ENCODE measurements around the gene THSD7A.

The THSD7A gene

GRCh38 chr7:11552676-11553296, 279.2 kb downstream of the THSD7A start:
- no peak overlapping the region for H4K12ac ChIP-seq (ENCODE audit: low read depth, low read length)
- H3K14ac ChIP-seq (ENCODE audit: low read length): no peak overlapping the region
- H4K8ac ChIP-seq (ENCODE audit: low read depth, low read length): no peak overlapping the region

GRCh38 chr7:11551470-11551869, 280.5 kb downstream of the THSD7A start:
- Histone ChIP-seq H3K4ac (ENCODE audit: low read depth, low read length) (no peak overlapping the region), H3K4me2 (ENCODE audit: low read length) (no peak overlapping the region)

More at GRCh38 chr7:11552676-11553296, 279.2 kb downstream of the THSD7A start:
- Histone ChIP-seq H3K4me3 (ENCODE audit: low read depth, low read length) (no peak overlapping the region), H3K4me1 (ENCODE audit: control insufficient read depth in 1 of 2, insufficient read depth in 2 of 2, low read length in 2 of 2) (no peaks in the 10 kb centered on the region), H4K91ac (ENCODE audit: low read depth, low read length) (no peak overlapping the region), H3K4ac (ENCODE audit: low read depth, low read length) (no peak overlapping the region), H2BK120ac (ENCODE audit: insufficient read depth, low read length, poor library complexity) (no peak overlapping the region), H3K79me1 (ENCODE audit: low read length) (no peaks in the 10 kb centered on the region), H2BK12ac (ENCODE audit: low read length) (no peak overlapping the region), H2AK5ac (ENCODE audit: low read length) (no peak overlapping the region), H3K27ac (ENCODE audit: low read depth, low read length) (no peak overlapping the region), H3K18ac (ENCODE audit: low read length) (no peak overlapping the region), H3K36me3 (ENCODE audit: control insufficient read depth in 1 of 2, insufficient read depth in 2 of 2, low read length in 2 of 2) (no peaks in the 10 kb centered on the region), H2AFZ (ENCODE audit: insufficient read depth, low read length, poor library complexity) (no peak overlapping the region), H3K9me3 (ENCODE audit: insufficient read depth, low read depth, low read length) (no peaks in the 10 kb centered on the region), H3K9ac (ENCODE audit: low read length) (no peak overlapping the region), H2BK5ac (ENCODE audit: low read depth, low read length, poor library complexity) (no peak overlapping the region), H3K23ac (ENCODE audit: low read length) (no peak overlapping the region), H3K4me2 (ENCODE audit: low read length) (no peak overlapping the region), H3K27me3 (ENCODE audit: insufficient read depth, low read length) (no peaks in the 10 kb centered on the region), H3K79me2 (ENCODE audit: control insufficient read depth, insufficient read depth, low read length, poor library complexity) (no peaks in the 10 kb centered on the region)
- DNase-seq: no peak
- WGBS (ENCODE audit: extremely low coverage, insufficient coverage, insufficient read length): no CpG with 5 or more reads among the region's 6 CpGs

GRCh38 chr7:11548532-11548931, 283.5 kb downstream of the THSD7A start:
- no peak overlapping the region for H4K8ac ChIP-seq (ENCODE audit: low read depth, low read length)
- H3K4me3 ChIP-seq (ENCODE audit: low read depth, low read length): no peak overlapping the region
- no peaks in the 10 kb centered on the region for H3K27me3 ChIP-seq (ENCODE audit: insufficient read depth, low read length)
- no peak overlapping the region for H3K27ac ChIP-seq (ENCODE audit: low read depth, low read length)
- no peak overlapping the region for H2AFZ ChIP-seq (ENCODE audit: insufficient read depth, low read length, poor library complexity)
- no CpG with 5 or more reads among the region's 1 CpG for WGBS (ENCODE audit: extremely low coverage, insufficient coverage, insufficient read length)
- DNase-seq: no peak
- no peak overlapping the region for H2AK5ac ChIP-seq (ENCODE audit: low read length)
- H3K4me2 ChIP-seq (ENCODE audit: low read length): no peak overlapping the region
- H3K79me2 ChIP-seq (ENCODE audit: control insufficient read depth, insufficient read depth, low read length, poor library complexity): no peaks in the 10 kb centered on the region
- no peak overlapping the region for H2BK5ac ChIP-seq (ENCODE audit: low read depth, low read length, poor library complexity)
- no peak overlapping the region for H3K14ac ChIP-seq (ENCODE audit: low read length)
- H3K4me1 ChIP-seq (ENCODE audit: control insufficient read depth in 1 of 2, insufficient read depth in 2 of 2, low read length in 2 of 2): peaks cover 0 to 2% of the 10 kb centered on the region in 2 experiments
- H3K4ac ChIP-seq (ENCODE audit: low read depth, low read length): no peak overlapping the region
- H3K23ac ChIP-seq (ENCODE audit: low read length): no peak overlapping the region
- no peak overlapping the region for H3K9ac ChIP-seq (ENCODE audit: low read length)
- H3K36me3 ChIP-seq (ENCODE audit: control insufficient read depth in 1 of 2, insufficient read depth in 2 of 2, low read length in 2 of 2): no peaks in the 10 kb centered on the region
- no peak overlapping the region for H4K91ac ChIP-seq (ENCODE audit: low read depth, low read length)
- H3K9me3 ChIP-seq (ENCODE audit: insufficient read depth, low read depth, low read length): peaks cover 3% of the 10 kb centered on the region
- no peak overlapping the region for H4K12ac ChIP-seq (ENCODE audit: low read depth, low read length)
- H3K79me1 ChIP-seq (ENCODE audit: low read length): no peaks in the 10 kb centered on the region
- no peak overlapping the region for H3K18ac ChIP-seq (ENCODE audit: low read length)
- no peak overlapping the region for H2BK12ac ChIP-seq (ENCODE audit: low read length)
- no peak overlapping the region for H2BK120ac ChIP-seq (ENCODE audit: insufficient read depth, low read length, poor library complexity)

More at GRCh38 chr7:11551470-11551869, 280.5 kb downstream of the THSD7A start:
- H2BK120ac ChIP-seq (ENCODE audit: insufficient read depth, low read length, poor library complexity): no peak overlapping the region
- H3K9me3 ChIP-seq (ENCODE audit: insufficient read depth, low read depth, low read length): no peaks in the 10 kb centered on the region
- H3K27me3 ChIP-seq (ENCODE audit: insufficient read depth, low read length): no peaks in the 10 kb centered on the region
- no peaks in the 10 kb centered on the region for H3K4me1 ChIP-seq (ENCODE audit: control insufficient read depth in 1 of 2, insufficient read depth in 2 of 2, low read length in 2 of 2)
- H3K79me1 ChIP-seq (ENCODE audit: low read length): no peaks in the 10 kb centered on the region
- no peak overlapping the region for H3K14ac ChIP-seq (ENCODE audit: low read length)
- H4K91ac ChIP-seq (ENCODE audit: low read depth, low read length): no peak overlapping the region
- DNase-seq: no peak
- no peak overlapping the region for H4K12ac ChIP-seq (ENCODE audit: low read depth, low read length)
- no peak overlapping the region for H2AK5ac ChIP-seq (ENCODE audit: low read length)
- no peaks in the 10 kb centered on the region for H3K36me3 ChIP-seq (ENCODE audit: control insufficient read depth in 1 of 2, insufficient read depth in 2 of 2, low read length in 2 of 2)
- H2AFZ ChIP-seq (ENCODE audit: insufficient read depth, low read length, poor library complexity): no peak overlapping the region
- H3K9ac ChIP-seq (ENCODE audit: low read length): no peak overlapping the region
- no peak overlapping the region for H3K23ac ChIP-seq (ENCODE audit: low read length)
- no peaks in the 10 kb centered on the region for H3K79me2 ChIP-seq (ENCODE audit: control insufficient read depth, insufficient read depth, low read length, poor library complexity)
- H2BK5ac ChIP-seq (ENCODE audit: low read depth, low read length, poor library complexity): no peak overlapping the region
- H2BK12ac ChIP-seq (ENCODE audit: low read length): no peak overlapping the region
- H4K8ac ChIP-seq (ENCODE audit: low read depth, low read length): no peak overlapping the region
- H3K4me3 ChIP-seq (ENCODE audit: low read depth, low read length): no peak overlapping the region
- H3K18ac ChIP-seq (ENCODE audit: low read length): no peak overlapping the region
- no peak overlapping the region for H3K27ac ChIP-seq (ENCODE audit: low read depth, low read length)

GRCh38 chr7:11541330-11541729, 290.7 kb downstream of the THSD7A start:
- WGBS (ENCODE audit: extremely low coverage, insufficient coverage, insufficient read length): no CpG with 5 or more reads among the region's 8 CpGs
- Histone ChIP-seq H3K4me1 (ENCODE audit: control insufficient read depth in 1 of 2, insufficient read depth in 2 of 2, low read length in 2 of 2) (peaks cover 0 to 2% of the 10 kb centered on the region in 2 experiments), H3K36me3 (ENCODE audit: control insufficient read depth in 1 of 2, insufficient read depth in 2 of 2, low read length in 2 of 2) (no peaks in the 10 kb centered on the region), H2BK5ac (ENCODE audit: low read depth, low read length, poor library complexity) (peak overlapping the region; percentile 56), H2BK12ac (ENCODE audit: low read length) (peak overlapping the region; percentile 8), H2BK120ac (ENCODE audit: insufficient read depth, low read length, poor library complexity) (no peak overlapping the region), H4K8ac (ENCODE audit: low read depth, low read length) (no peak overlapping the region), H3K23ac (ENCODE audit: low read length) (no peak overlapping the region), H2AK5ac (ENCODE audit: low read length) (no peak overlapping the region), H3K9ac (ENCODE audit: low read length) (no peak overlapping the region), H3K9me3 (ENCODE audit: insufficient read depth, low read depth, low read length) (peaks cover 6% of the 10 kb centered on the region), H3K27me3 (ENCODE audit: insufficient read depth, low read length) (no peaks in the 10 kb centered on the region), H3K27ac (ENCODE audit: low read depth, low read length) (no peak overlapping the region), H2AFZ (ENCODE audit: insufficient read depth, low read length, poor library complexity) (no peak overlapping the region), H3K4me2 (ENCODE audit: low read length) (no peak overlapping the region), H3K14ac (ENCODE audit: low read length) (no peak overlapping the region), H3K18ac (ENCODE audit: low read length) (no peak overlapping the region), H4K12ac (ENCODE audit: low read depth, low read length) (no peak overlapping the region), H3K79me2 (ENCODE audit: control insufficient read depth, insufficient read depth, low read length, poor library complexity) (no peaks in the 10 kb centered on the region), H3K4ac (ENCODE audit: low read depth, low read length) (no peak overlapping the region), H3K4me3 (ENCODE audit: low read depth, low read length) (no peak overlapping the region), H4K91ac (ENCODE audit: low read depth, low read length) (peak overlapping the region; percentile 8), H3K79me1 (ENCODE audit: low read length) (no peaks in the 10 kb centered on the region)
- DNase-seq: no peak

Data from trophoblast cell (in vitro differentiated cells and primary cell).